T-helper 17 cell (primary cell): ENCODE measurements around the gene HAO1. TPM values are rescaled to one million over a fixed set of nuclear protein-coding genes. Genes with fewer than 3 reads are reported as not detected.
"Not testable (repeated sequence)": the region's sequence is repeated elsewhere in the genome, so short reads cannot be mapped to it uniquely, and the experiment has no call there.

ENCODE experiments used
- ATAC-seq: fragments of 150-1000 bp; cut with Tn5 transposase; 2 replicates; pipeline ENCODE4 v1.10.0; 2021; ENCODE audit warnings: mild to moderate bottlenecking, moderate library complexity
- DNase-seq, 3 donors: peaks; one replicate each; pipeline versions ENCODE4 v3.0.0 to v3.0.0-alpha.2; 2020 to 2021
- H3K9me3 ChIP-seq: one replicate; pipeline ENCODE4 v1.7.0; 2013; ENCODE audit warnings: low read length, mild to moderate bottlenecking; ENCODE audit not compliant: control insufficient read depth, poor library complexity, severe bottlenecking
- H3K27ac Mint-ChIP-seq: one replicate; pipeline ENCODE4 v1.8.0; 2022; ENCODE audit warnings: mild to moderate bottlenecking, moderate library complexity, mixed read lengths
- H3K27me3 Mint-ChIP-seq: one replicate; pipeline ENCODE4 v1.8.0; 2022; ENCODE audit warnings: mixed read lengths
- H3K36me3 Mint-ChIP-seq: one replicate; pipeline ENCODE4 v1.8.0; 2022; ENCODE audit warnings: low read depth, mixed read lengths
- H3K4me1 Mint-ChIP-seq: one replicate; pipeline ENCODE4 v1.8.0; 2022; ENCODE audit warnings: mild to moderate bottlenecking, mixed read lengths
- H3K4me3 Mint-ChIP-seq: one replicate; pipeline ENCODE4 v1.8.0; 2022; ENCODE audit warnings: mild to moderate bottlenecking, moderate library complexity, mixed read lengths
- total RNA-seq, 4 donors: library from RNA in 2 of 4; stranded (reverse) in 2 of 4; gene quantifications; one replicate each; pipeline ENCODE4 v1.2.3 and lab custom pipeline; 2022 to 2026

HAO1 gene
- total RNA-seq, 2 donors from 2014 or later = not detected

DNA sequence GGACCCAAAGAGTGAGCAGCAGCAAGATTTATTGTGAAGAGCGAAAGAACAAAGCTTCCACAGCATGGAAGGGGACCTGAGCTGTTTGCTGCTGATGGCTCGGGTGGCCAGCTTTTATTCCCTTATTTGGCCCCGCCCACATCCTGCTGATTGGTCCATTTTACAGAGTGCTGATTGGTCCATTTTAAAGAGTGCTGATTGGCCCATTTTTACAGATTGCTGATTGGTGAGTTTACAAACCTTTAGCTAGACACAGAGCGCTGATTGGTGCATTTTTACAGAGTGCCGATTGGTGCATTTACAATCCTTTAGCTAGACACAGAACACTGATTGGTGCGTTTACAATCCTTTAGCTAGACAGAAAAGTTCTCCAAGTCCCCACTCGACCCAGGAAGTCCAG is 105.8 kb downstream of the HAO1 start:
- not testable (repeated sequence) for H3K4me3 Mint-ChIP-seq, H3K9me3 ChIP-seq, H3K4me1 Mint-ChIP-seq, H3K36me3 Mint-ChIP-seq, ATAC-seq, DNase-seq, H3K27me3 Mint-ChIP-seq, H3K27ac Mint-ChIP-seq

Other genes with a start within 250 kb of the HAO1 start
- 10 to 100 TPM; 58.8 to 66.3 TPM for gene TMX4, start 79.3 kb upstream of the HAO1 start, total RNA-seq
- 10 to 100 TPM; 19.1 to 23.1 TPM for gene PLCB1, start 191.8 kb upstream of the HAO1 start, total RNA-seq